Adrenal gland (tissue), 12 donors: Measurements from ENCODE around the gene TTYH2. TPM values are rescaled to one million over a fixed set of nuclear protein-coding genes. Genes with fewer than 3 reads are reported as not detected.

Experiments
- DNase-seq, 7 donors: peaks; one replicate each; pipeline ENCODE4 v3.0.0-alpha.2; 2019 to 2020
- H3K27ac ChIP-seq, 5 donors: fragments of 200-600 bp; sonication (generic) in 4 of 5; 1 replicate in 3 of 5; 2 replicates in 2 of 5; pipeline versions ENCODE4 v1.5.1 to v1.8.0; 2016 to 2020; ENCODE audit warnings: mild to moderate bottlenecking in 1 of 5
- H3K27me3 ChIP-seq: fragments of 200-600 bp; 2 replicates; pipeline ENCODE4 v1.8.0; 2021
- H3K36me3 ChIP-seq, 2 donors: fragments of 200-600 bp; replicated peaks in 1 of 2; 1 replicate in 1 of 2; 2 replicates in 1 of 2; pipeline versions ENCODE4 v1.5.1 to v1.8.0; 2018 to 2022
- H3K4me1 ChIP-seq, 2 donors: fragments of 200-600 bp; replicated peaks in 1 of 2; 1 replicate in 1 of 2; 2 replicates in 1 of 2; pipeline versions ENCODE4 v1.5.1 to v1.8.0; 2018 to 2021
- H3K4me3 ChIP-seq, 4 donors: fragments of 200-600 bp; sonication (generic) in 3 of 4; one replicate each; pipeline ENCODE4 v1.5.1; 2016 to 2018
- H3K9me3 ChIP-seq, 3 donors: fragments of 200-600 bp; sonication (generic) in 1 of 3; replicated peaks in 1 of 3; 1 replicate in 2 of 3; 2 replicates in 1 of 3; pipeline versions ENCODE4 v1.5.1 to v1.8.0; 2016 to 2021
- POLR2A ChIP-seq, 2 donors: fragments of 450-650 bp; IDR thresholded peaks; one replicate each; pipeline ENCODE4 v1.6.1; 2017; ENCODE audit warnings: antibody characterized with exemption in 2 of 2, mild to moderate bottlenecking in 2 of 2, moderate library complexity in 1 of 2
- WGBS, 4 donors: extraction: QIAGEN DNeasy Blood & Tissue Kit in 2 of 4; methylation state at CpG; one replicate each; pipeline versions ENCODE4 v1.1.5 to v1.1.7; 2013 to 2017; 5-methylcytosine and 5-hydroxymethylcytosine counted together
- intact Hi-C, 2 donors: fragments of 100-400 bp; cut with DNase I; formaldehyde crosslinking; loops; one replicate each; pipeline versions ENCODE4 v1.14.1 to v1.15.0; 2022 to 2023
- polyA plus RNA-seq, 3 donors: library from polyadenylated mRNA; stranded (reverse); fragments of 200-250 nt in 2 of 3; fragments of 350-450 nt in 1 of 3; fragmentation: Illumina TruSeq in 1 of 3; extraction: RNeasy Lipid Tissue Mini Kit (QIAGEN cat#74804) in 1 of 3; gene quantifications; one replicate each; pipeline ENCODE4 v1.2.3, GENCODE V29; 2013 to 2014
- total RNA-seq, 9 donors: library from RNA; depleted of rRNA in 4 of 9; stranded (reverse); fragments of >200 nt in 4 of 9; fragments of 120-200 nt in 1 of 9; fragmentation: NEBNext Ultra II Directional in 1 of 9; extraction: Animal tissue kit (Norgen Biotek cat#: 25700) in 1 of 9; gene quantifications; one replicate each; pipeline versions ENCODE4 v1.1.0 to v1.2.4, GENCODE V29; 2013 to 2023
- TF ChIP-seq, protein P1 (sequence below), 6 experiments: fragments of 450-650 bp in 4 of 6; fragments of 200-600 bp in 2 of 6; sonication (generic) in 1 of 6; IDR thresholded peaks; 1 replicate in 5 of 6; 2 replicates in 1 of 6; pipeline versions ENCODE4 v1.5.1 to v1.8.0; 2016 to 2021; ENCODE audit warnings: antibody characterized with exemption in 6 of 6, mild to moderate bottlenecking in 2 of 6, moderate library complexity in 1 of 6
- donor health status: healthy with polysubstance abuse.
- donor health status: Bipolar disorder and iron deficiency.
- donor health status: DM: yes; HTN: yes; CAD: no.
- donor health status: DM: no; HTN: no; CAD: no.
- donor health status: DM: no; HTN: no; CAD: no.
- donor health status: DM: yes; HTN: yes; CAD: no.

Gene TTYH2
- total and polyA plus RNA-seq, 12 donors, result 2.9 to 40.5 (median 7.8) TPM

- H3K27ac ChIP-seq, result no peak overlapping the region
- intact Hi-C loops, result loop anchor here in 1 of 2 donors (5.0 kb wide), 1 partner anchor 155 kb away; no protein-coding TSS in a partner anchor
- 65 to 75% (median 67%) methylated on average over 10 of the region's 10 CpGs for WGBS, 4 donors
- H3K36me3 ChIP-seq, result peaks cover 0 to 21% of the 10 kb centered on the region in 2 donors
- TF ChIP-seq, protein P1, sequence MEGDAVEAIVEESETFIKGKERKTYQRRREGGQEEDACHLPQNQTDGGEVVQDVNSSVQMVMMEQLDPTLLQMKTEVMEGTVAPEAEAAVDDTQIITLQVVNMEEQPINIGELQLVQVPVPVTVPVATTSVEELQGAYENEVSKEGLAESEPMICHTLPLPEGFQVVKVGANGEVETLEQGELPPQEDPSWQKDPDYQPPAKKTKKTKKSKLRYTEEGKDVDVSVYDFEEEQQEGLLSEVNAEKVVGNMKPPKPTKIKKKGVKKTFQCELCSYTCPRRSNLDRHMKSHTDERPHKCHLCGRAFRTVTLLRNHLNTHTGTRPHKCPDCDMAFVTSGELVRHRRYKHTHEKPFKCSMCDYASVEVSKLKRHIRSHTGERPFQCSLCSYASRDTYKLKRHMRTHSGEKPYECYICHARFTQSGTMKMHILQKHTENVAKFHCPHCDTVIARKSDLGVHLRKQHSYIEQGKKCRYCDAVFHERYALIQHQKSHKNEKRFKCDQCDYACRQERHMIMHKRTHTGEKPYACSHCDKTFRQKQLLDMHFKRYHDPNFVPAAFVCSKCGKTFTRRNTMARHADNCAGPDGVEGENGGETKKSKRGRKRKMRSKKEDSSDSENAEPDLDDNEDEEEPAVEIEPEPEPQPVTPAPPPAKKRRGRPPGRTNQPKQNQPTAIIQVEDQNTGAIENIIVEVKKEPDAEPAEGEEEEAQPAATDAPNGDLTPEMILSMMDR (IDR thresholded peaks at IDR 0.05), result no peak
- TF ChIP-seq POLR2A (IDR thresholded peaks at IDR 0.05), result no peak
- peaks cover 13 to 23% of the 10 kb centered on the region in 2 donors for H3K4me1 ChIP-seq
- no peak overlapping the region for H3K4me3 ChIP-seq
- no peaks in the 10 kb centered on the region for H3K27me3 ChIP-seq
- no peaks in the 10 kb centered on the region for H3K9me3 ChIP-seq
- no peak for DNase-seq
Observed at GRCh38 chr17:74201948-74202347, 11.4 kb upstream of the TTYH2 start.

GRCh38 chr17:74202938-74203337, 10.4 kb upstream of the TTYH2 start:
- TF ChIP-seq, protein P1 (IDR thresholded peaks at IDR 0.05), result no peak
- no peak for TF ChIP-seq POLR2A (IDR thresholded peaks at IDR 0.05)
- Histone ChIP-seq H3K4me1 (peaks cover 15 to 32% of the 10 kb centered on the region in 2 donors), H3K4me3 (no peak overlapping the region), H3K9me3 (no peaks in the 10 kb centered on the region), H3K27me3 (no peaks in the 10 kb centered on the region), H3K36me3 (peaks cover 0 to 31% of the 10 kb centered on the region in 2 donors), H3K27ac (no peak overlapping the region)
- DNase-seq, result no peak
- intact Hi-C loops, result loop anchor here in 1 of 2 donors (5.0 kb wide), 1 partner anchor 154 kb away; no protein-coding TSS in a partner anchor
- WGBS, 4 donors, result 8 to 34% (median 27%) methylated on average over 11 to 15 of the region's 15 CpGs

- no peaks in the 10 kb centered on the region for H3K9me3 ChIP-seq
- 0 to 1% (median 1%) methylated on average over 26 to 53 of the region's 53 CpGs for WGBS, 4 donors
- no peaks in the 10 kb centered on the region for H3K27me3 ChIP-seq
- DNase-seq, result peak; percentile 96 to 99 (median 97)
- peaks cover 0 to 38% of the 10 kb centered on the region in 2 donors for H3K36me3 ChIP-seq
- TF ChIP-seq, protein P1 (IDR thresholded peaks at IDR 0.05), result peak; percentile 92 to 99 (median 97)
- peak; percentile 79 to 84 for TF ChIP-seq POLR2A (IDR thresholded peaks at IDR 0.05)
- H3K4me3 ChIP-seq, result peak within 1 kb of the TSS; percentile 14 to 100 (median 79)
- H3K4me1 ChIP-seq, result peaks cover 15 to 38% of the 10 kb centered on the region in 2 donors
- intact Hi-C loops, result loop anchor here in 1 of 2 donors (5.0 kb wide), 1 partner anchor 154 kb away; no protein-coding TSS in a partner anchor
- H3K27ac ChIP-seq, result peak within 1 kb of the TSS; percentile 43 to 95 (median 88)
Observed at GRCh38 chr17:74203439-74204240, 9.7 kb upstream of the TTYH2 start, which contains the start of gene RPL38. TSS of gene RPL38 (plus strand) at chr17:74203678. CDS start at chr17:74203956, 278 bp downstream.

DNA sequence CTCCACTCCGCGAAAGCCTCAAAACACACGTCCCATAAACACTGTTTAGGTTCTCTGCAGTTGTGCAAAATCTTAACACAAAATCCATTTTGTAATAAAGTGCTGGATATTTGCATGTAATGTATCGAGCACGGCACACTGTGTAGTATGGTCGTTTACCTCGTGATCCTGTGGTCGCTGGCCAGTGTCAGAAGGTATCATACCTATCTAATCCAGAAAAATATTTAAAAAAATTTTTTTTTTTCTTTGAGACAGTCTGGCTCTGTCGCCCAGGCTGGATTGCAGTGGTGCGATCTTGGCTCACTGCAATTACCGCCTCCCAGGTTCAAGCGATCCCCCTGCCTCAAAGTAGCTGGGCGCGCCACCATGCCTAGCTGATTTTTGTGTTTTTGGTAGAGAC, 8.9 kb upstream of the TTYH2 start:
- Histone ChIP-seq H3K9me3 (no peaks in the 10 kb centered on the region), H3K27me3 (no peaks in the 10 kb centered on the region), H3K4me3 (peak overlapping the region in 3 of 4 donors; percentile 14 to 100 (median 94)), H3K4me1 (peaks cover 15 to 38% of the 10 kb centered on the region in 2 donors), H3K36me3 (peaks cover 0 to 46% of the 10 kb centered on the region in 2 donors), H3K27ac (peak overlapping the region in 4 of 5 donors; percentile 76 to 95 (median 89))
- 49 to 55% (median 51%) methylated on average over 12 to 14 of the region's 14 CpGs for WGBS, 4 donors
- intact Hi-C loops, result loop anchor here in 1 of 2 donors (5.0 kb wide), 1 partner anchor 153 kb away; no protein-coding TSS in a partner anchor
- no peak for DNase-seq
- TF ChIP-seq, protein P1 (IDR thresholded peaks at IDR 0.05), result no peak
- no peak for TF ChIP-seq POLR2A (IDR thresholded peaks at IDR 0.05)
